SK-N-SH (cell line): ENCODE results near the gene CDKN2B-AS1.

Experiments used
- CTCF ChIP-seq: fragments of 200-600 bp; sonication (generic); IDR thresholded peaks from 2 replicates; pipeline ENCODE4 v1.6.1; 2017; ENCODE audit warnings: antibody characterized with exemption, mild to moderate bottlenecking, moderate library complexity
- ELF1 ChIP-seq: IDR thresholded peaks from 2 replicates; pipeline ENCODE4 v1.4.0; 2012
- EZH2phosphoT487 ChIP-seq: fragments of 200-600 bp; sonication (generic); IDR thresholded peaks from 2 replicates; pipeline ENCODE4 v1.6.1; 2017; ENCODE audit warnings: low read depth, mixed run types, mild to moderate bottlenecking, antibody characterized with exemption, moderate library complexity, borderline replicate concordance
- JUND ChIP-seq: IDR thresholded peaks from 2 replicates; pipeline ENCODE4 v1.4.0; 2012
- NFIC ChIP-seq: IDR thresholded peaks from 2 replicates; pipeline ENCODE4 v1.4.0; 2012; ENCODE audit warnings: borderline replicate concordance
- POLR2AphosphoS5 ChIP-seq: IDR thresholded peaks from 2 replicates; pipeline ENCODE4 v1.6.1; 2012; ENCODE audit warnings: low read depth, low read length
- RCOR1 ChIP-seq: fragments of 150-350 bp; IDR thresholded peaks from 2 replicates; pipeline ENCODE4 v1.6.1; 2017; ENCODE audit warnings: antibody characterized with exemption, low read length
- REST ChIP-seq: IDR thresholded peaks from 2 replicates; pipeline ENCODE4 v1.6.1; 2012; ENCODE audit warnings: mild to moderate bottlenecking, low read depth, low read length, moderate library complexity
- RXRA ChIP-seq: IDR thresholded peaks from 2 replicates; pipeline ENCODE4 v1.4.0; 2012; ENCODE audit warnings: low read depth, mild to moderate bottlenecking, borderline replicate concordance
- TAF1 ChIP-seq: IDR thresholded peaks from 2 replicates; pipeline ENCODE4 v1.6.1; 2012; ENCODE audit warnings: low read depth, mild to moderate bottlenecking, low read length, moderate library complexity, borderline replicate concordance
- USF1 ChIP-seq: IDR thresholded peaks from 2 replicates; pipeline ENCODE4 v1.4.0; 2012; ENCODE audit warnings: low read depth, borderline replicate concordance
- ZBTB33 ChIP-seq: IDR thresholded peaks from 2 replicates; pipeline ENCODE4 v1.4.0; 2012; ENCODE audit warnings: low read depth, borderline replicate concordance
- TF ChIP-seq, protein P1 (sequence below): IDR thresholded peaks from 2 replicates; pipeline ENCODE4 v1.4.0; 2012; ENCODE audit warnings: low read depth

GRCh38 chr9:22078081-22078480 lies 83.5 kb downstream of the CDKN2B-AS1 start:
- TF ChIP-seq CTCF (no peak), ZBTB33 (no peak), RXRA (no peak), TAF1 (no peak), RCOR1 (no peak), POLR2AphosphoS5 (no peak), NFIC (no peak), USF1 (no peak), EZH2phosphoT487 (no peak), REST (no peak), JUND (no peak), ELF1 (no peak)
- TF ChIP-seq, protein P1, sequence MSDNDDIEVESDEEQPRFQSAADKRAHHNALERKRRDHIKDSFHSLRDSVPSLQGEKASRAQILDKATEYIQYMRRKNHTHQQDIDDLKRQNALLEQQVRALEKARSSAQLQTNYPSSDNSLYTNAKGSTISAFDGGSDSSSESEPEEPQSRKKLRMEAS, result no peak
